Kasumi-1 (cell line): Measurements from ENCODE around the gene TUBGCP4.
"Not testable (repeated sequence)": the region's sequence is repeated elsewhere in the genome, so short reads cannot be mapped to it uniquely, and the experiment has no call there.

ENCODE experiments used
- DNase-seq, 2 experiments: peaks; one replicate each; lab custom pipeline; 2025; lab: John Stamatoyannopoulos, UW

TUBGCP4 gene

GRCh38 chr15:43370975-43371974, at the start of gene TUBGCP4, which contains the start of gene ZSCAN29:
Gene TUBGCP4, plus strand, starts transcription at chr15:43371101. Its CDS starts 254 bp downstream, at chr15:43371355.
Gene ZSCAN29, minus strand, starts transcription at chr15:43371043. Its CDS starts 1,130 bp downstream, at chr15:43369913.
- DNase-seq, result peak; percentile 27 to 50

- DNase-seq, result no peak
These were observed 45.7 kb upstream of the TUBGCP4 start for GRCh38 chr15:43325039-43325684.

- DNase-seq, result no peak
These were observed 41.5 kb upstream of the TUBGCP4 start for GRCh38 chr15:43329217-43329959.

- DNase-seq, result no peak
These were observed 40.7 kb upstream of the TUBGCP4 start, which contains the start of gene LCMT2 for GRCh38 chr15:43329960-43330779. Gene LCMT2, minus strand, starts transcription at chr15:43330573. Its CDS starts 84 bp downstream, at chr15:43330489.

GRCh38 chr15:43330780-43331087, 40.2 kb upstream of the TUBGCP4 start:
- DNase-seq, result no peak

- no peak for DNase-seq
These were observed 24.6 kb upstream of the TUBGCP4 start for GRCh38 chr15:43346305-43346704.

GRCh38 chr15:43347114-43347513, 23.8 kb upstream of the TUBGCP4 start:
- DNase-seq, result no peak

- no peak for DNase-seq
These were observed 18.1 kb upstream of the TUBGCP4 start for GRCh38 chr15:43352693-43353382.

GRCh38 chr15:43360821-43361220, 10.1 kb upstream of the TUBGCP4 start:
- DNase-seq, result no peak

- DNase-seq, result no peak
These were observed 9.5 kb upstream of the TUBGCP4 start for GRCh38 chr15:43361313-43361903.

GRCh38 chr15:43370310-43370974, 459 bp upstream of the TUBGCP4 start:
- DNase-seq, result no peak

GRCh38 chr15:43376017-43376705, 5.3 kb downstream of the TUBGCP4 start:
- DNase-seq, result peak; percentile 7 to 9

- no peak for DNase-seq
These were observed 7.7 kb downstream of the TUBGCP4 start for GRCh38 chr15:43378601-43379000.

GRCh38 chr15:43382310-43382709, 11.4 kb downstream of the TUBGCP4 start:
- no peak for DNase-seq

- no peak for DNase-seq
These were observed 12.2 kb downstream of the TUBGCP4 start for GRCh38 chr15:43383070-43383469.

GRCh38 chr15:43390723-43391122, 19.8 kb downstream of the TUBGCP4 start:
- DNase-seq, result no peak

GRCh38 chr15:43393592-43393991, 22.7 kb downstream of the TUBGCP4 start:
- DNase-seq, result not testable (repeated sequence)

- no peak for DNase-seq
These were observed 31.4 kb downstream of the TUBGCP4 start for GRCh38 chr15:43402255-43402654.

- no peak for DNase-seq
These were observed 32.7 kb downstream of the TUBGCP4 start for GRCh38 chr15:43403616-43404015.
